Body of pancreas (tissue), 4 donors: Measurements from ENCODE around the gene ANO3.

Experiments used
- CTCF ChIP-seq, 7 experiments: fragments of 450-650 bp in 4 of 7; fragments of 200-600 bp in 3 of 7; sonication (generic) in 3 of 7; IDR thresholded peaks; one replicate each; pipeline ENCODE4 v1.5.1; 2016 to 2019; ENCODE audit warnings: antibody characterized with exemption in 7 of 7
- POLR2A ChIP-seq, 3 donors: fragments of 450-650 bp; IDR thresholded peaks; one replicate each; pipeline ENCODE4 v1.6.1; 2016; ENCODE audit warnings: antibody characterized with exemption in 3 of 3, mild to moderate bottlenecking in 2 of 3

GRCh38 chr11:26665036-26665435 is 333.1 kb downstream of the ANO3 start:
- TF ChIP-seq POLR2A (IDR thresholded peaks at IDR 0.05) (no peak), CTCF (IDR thresholded peaks at IDR 0.05) (no peak)
